Spinal cord (tissue), 10 donors: ENCODE results near the gene SLC25A47. TPM values are rescaled to one million over a fixed set of nuclear protein-coding genes. Genes with fewer than 3 reads are reported as not detected.
"Not testable (repeated sequence)": the region's sequence is repeated elsewhere in the genome, so short reads cannot be mapped to it uniquely, and the experiment has no call there.

Source experiments
- DNase-seq, 6 donors: peaks; one replicate each; pipeline versions ENCODE4 v3.0.0 to v3.0.0-alpha.2; 2013 to 2015; ENCODE audit warnings: low spot score in 6 of 6, low read depth in 4 of 6
- H3K27ac ChIP-seq: one replicate; pipeline ENCODE4 v1.5.1; 2013; ENCODE audit warnings: low read depth, low read length, control low read depth
- H3K27me3 ChIP-seq: one replicate; pipeline ENCODE4 v1.6.1; 2013; ENCODE audit warnings: low read length; ENCODE audit not compliant: control insufficient read depth, insufficient read depth
- H3K36me3 ChIP-seq: one replicate; pipeline ENCODE4 v1.6.1; 2013; ENCODE audit warnings: low read length; ENCODE audit not compliant: control insufficient read depth, insufficient read depth
- H3K4me1 ChIP-seq: one replicate; pipeline ENCODE4 v1.6.1; 2013; ENCODE audit warnings: low read length; ENCODE audit not compliant: control insufficient read depth, insufficient read depth
- H3K4me3 ChIP-seq: one replicate; pipeline ENCODE4 v1.5.1; 2013; ENCODE audit warnings: low read depth, low read length, control low read depth
- H3K9me3 ChIP-seq: one replicate; pipeline ENCODE4 v1.6.1; 2013; ENCODE audit warnings: low read length; ENCODE audit not compliant: control insufficient read depth, insufficient read depth
- WGBS: methylation state at CpG from one replicate; pipeline ENCODE4 v1.1.5; 2013; ENCODE audit warnings: missing lambda C conversion rate; ENCODE audit not compliant: insufficient coverage; 5-methylcytosine and 5-hydroxymethylcytosine counted together
- polyA plus RNA-seq, 2 donors: library from polyadenylated mRNA; unstranded; fragments of 120-200 nt; gene quantifications; one replicate each; pipeline ENCODE4 v1.2.1, GENCODE V29; 2013; ENCODE audit not compliant: insufficient read length in 2 of 2
- total RNA-seq, 2 donors: library from RNA; depleted of rRNA in 1 of 2; stranded (reverse); fragments of 120-200 nt in 1 of 2; fragments of >200 nt in 1 of 2; gene quantifications; one replicate each; pipeline versions ENCODE4 v1.2.3 to v1.2.4, GENCODE V29; 2013 to 2014
- donor health status: healthy.

SLC25A47 gene
- total and polyA plus RNA-seq, 4 donors, result not detected

GRCh38 chr14:100295376-100296105 lies 27.6 kb upstream of the SLC25A47 start:
- H3K36me3 ChIP-seq, result peaks cover 74% of the 10 kb centered on the region
- H3K4me3 ChIP-seq, result no peak overlapping the region
- 96% methylated on average over 12 of the region's 16 CpGs for WGBS
- H3K27ac ChIP-seq, result no peak overlapping the region
- no peaks in the 10 kb centered on the region for H3K27me3 ChIP-seq
- H3K4me1 ChIP-seq, result peaks cover 50% of the 10 kb centered on the region
- H3K9me3 ChIP-seq, result no peaks in the 10 kb centered on the region
- no peak for DNase-seq

GRCh38 chr14:100296106-100296651 lies 27.0 kb upstream of the SLC25A47 start:
- WGBS, result 92% methylated on average over 7 of the region's 9 CpGs
- H3K27ac ChIP-seq, result no peak overlapping the region
- H3K36me3 ChIP-seq, result peaks cover 67% of the 10 kb centered on the region
- H3K4me1 ChIP-seq, result peaks cover 44% of the 10 kb centered on the region
- no peak for DNase-seq
- no peaks in the 10 kb centered on the region for H3K9me3 ChIP-seq
- no peaks in the 10 kb centered on the region for H3K27me3 ChIP-seq
- H3K4me3 ChIP-seq, result no peak overlapping the region

GRCh38 chr14:100296729-100297128 lies 26.4 kb upstream of the SLC25A47 start:
- WGBS, result 100% methylated on average over 2 of the region's 11 CpGs
- peaks cover 39% of the 10 kb centered on the region for H3K4me1 ChIP-seq
- DNase-seq, H3K9me3 ChIP-seq, H3K4me3 ChIP-seq, H3K27me3 ChIP-seq, H3K27ac ChIP-seq: not testable (repeated sequence)
- peaks cover 62% of the 10 kb centered on the region for H3K36me3 ChIP-seq

- H3K27ac ChIP-seq, result peak overlapping the region; percentile 22
Measured at GRCh38 chr14:100297320-100298300, 25.5 kb upstream of the SLC25A47 start.

GRCh38 chr14:100298551-100299237 lies 24.4 kb upstream of the SLC25A47 start:
- Histone ChIP-seq H3K36me3 (peaks cover 42% of the 10 kb centered on the region), H3K9me3 (no peaks in the 10 kb centered on the region), H3K4me1 (peaks cover 41% of the 10 kb centered on the region), H3K27me3 (no peaks in the 10 kb centered on the region), H3K4me3 (no peak overlapping the region), H3K27ac (no peak overlapping the region)
- 84% methylated on average over 8 of the region's 14 CpGs for WGBS
- no peak for DNase-seq

More at GRCh38 chr14:100297320-100298300, 25.5 kb upstream of the SLC25A47 start:
- Histone ChIP-seq H3K4me1 (peaks cover 39% of the 10 kb centered on the region), H3K36me3 (peaks cover 53% of the 10 kb centered on the region), H3K4me3 (no peak overlapping the region), H3K27me3 (no peaks in the 10 kb centered on the region), H3K9me3 (no peaks in the 10 kb centered on the region)
- DNase-seq, result peak in 1 of 6 donors; percentile 70
- WGBS, result 68% methylated on average over 28 of the region's 30 CpGs

- Histone ChIP-seq H3K27me3 (no peaks in the 10 kb centered on the region), H3K9me3 (no peaks in the 10 kb centered on the region), H3K27ac (no peak overlapping the region), H3K36me3 (peaks cover 42% of the 10 kb centered on the region), H3K4me1 (peaks cover 41% of the 10 kb centered on the region), H3K4me3 (no peak overlapping the region)
- 90% methylated on average over 6 of the region's 6 CpGs for WGBS
- no peak for DNase-seq
Measured at GRCh38 chr14:100299238-100299560, 23.9 kb upstream of the SLC25A47 start.

- H3K4me1 ChIP-seq, result peaks cover 51% of the 10 kb centered on the region
- no peaks in the 10 kb centered on the region for H3K27me3 ChIP-seq
- no peak overlapping the region for H3K27ac ChIP-seq
- peaks cover 23% of the 10 kb centered on the region for H3K36me3 ChIP-seq
- H3K4me3 ChIP-seq, result no peak overlapping the region
- WGBS, result no CpG with 5 or more reads among the region's 2 CpGs
- H3K9me3 ChIP-seq, result no peaks in the 10 kb centered on the region
- no peak for DNase-seq
Measured at GRCh38 chr14:100302616-100303015, 20.5 kb upstream of the SLC25A47 start.

GRCh38 chr14:100303179-100303578 lies 20.0 kb upstream of the SLC25A47 start:
- no peak overlapping the region for H3K27ac ChIP-seq
- 79% methylated on average over 7 of the region's 8 CpGs for WGBS
- H3K27me3 ChIP-seq, result no peaks in the 10 kb centered on the region
- peaks cover 18% of the 10 kb centered on the region for H3K36me3 ChIP-seq
- no peaks in the 10 kb centered on the region for H3K9me3 ChIP-seq
- peaks cover 51% of the 10 kb centered on the region for H3K4me1 ChIP-seq
- no peak overlapping the region for H3K4me3 ChIP-seq
- no peak for DNase-seq

GRCh38 chr14:100303925-100304324 lies 19.2 kb upstream of the SLC25A47 start:
- H3K4me1 ChIP-seq, result peaks cover 52% of the 10 kb centered on the region
- H3K9me3 ChIP-seq, result no peaks in the 10 kb centered on the region
- peaks cover 12% of the 10 kb centered on the region for H3K36me3 ChIP-seq
- WGBS, result 73% methylated on average over 2 of the region's 4 CpGs
- H3K27me3 ChIP-seq, result no peaks in the 10 kb centered on the region
- no peak overlapping the region for H3K4me3 ChIP-seq
- no peak for DNase-seq
- no peak overlapping the region for H3K27ac ChIP-seq
